GM19328 (cell line): ENCODE results near the gene RPS5.
"Not testable (repeated sequence)": the region's sequence is repeated elsewhere in the genome, so short reads cannot be mapped to it uniquely, and the experiment has no call there.

Experiments
- ATAC-seq: cut with Tn5 transposase; IDR thresholded peaks from one replicate; pipeline ENCODE4 v1.9.1; 2021; ENCODE audit warnings: mild to moderate bottlenecking, moderate library complexity; ENCODE audit not compliant: unreplicated experiment

The RPS5 gene

GRCh38 chr19:58403920-58404478, 16.9 kb downstream of the RPS5 start:
- ATAC-seq: not testable (repeated sequence)

- ATAC-seq: no peak
These were observed 20.0 kb downstream of the RPS5 start for GRCh38 chr19:58406818-58407657.

- no peak for ATAC-seq
These were observed 20.6 kb downstream of the RPS5 start for GRCh38 chr19:58407658-58408151.

GRCh38 chr19:58408152-58409009, 21.3 kb downstream of the RPS5 start, which contains the start of gene ZNF584:
TSS of gene ZNF584 (plus strand) at chr19:58408649. CDS start at chr19:58409148, 499 bp downstream.
- peak; percentile 83 for ATAC-seq

- no peak for ATAC-seq
These were observed 22.1 kb downstream of the RPS5 start for GRCh38 chr19:58409010-58409790.

GRCh38 chr19:58416604-58417003, 29.5 kb downstream of the RPS5 start:
- no peak for ATAC-seq

GRCh38 chr19:58417071-58417470, 30.0 kb downstream of the RPS5 start:
- ATAC-seq: no peak

GRCh38 chr19:58428617-58429016, 41.5 kb downstream of the RPS5 start:
- no peak for ATAC-seq

GRCh38 chr19:58429745-58430144, 42.7 kb downstream of the RPS5 start:
- ATAC-seq: no peak

- ATAC-seq: no peak
These were observed 47.1 kb downstream of the RPS5 start for GRCh38 chr19:58434217-58434616.

- ATAC-seq: peak; percentile 98
These were observed 52.8 kb downstream of the RPS5 start, which contains the start of gene ZNF132 for GRCh38 chr19:58439576-58440554. TSS of gene ZNF132 (minus strand) at chr19:58440153. CDS start at chr19:58439821, 332 bp downstream.

- no peak for ATAC-seq
These were observed 53.5 kb downstream of the RPS5 start for GRCh38 chr19:58440556-58440955.

- not testable (repeated sequence) for ATAC-seq
These were observed 55.9 kb downstream of the RPS5 start for GRCh38 chr19:58442986-58443385.
